Smooth muscle cell (in vitro differentiated cells): Measurements from ENCODE around the gene TTC23. TPM values are rescaled to one million over a fixed set of nuclear protein-coding genes. Genes with fewer than 3 reads are reported as not detected.

Experiments
- DNase-seq: peaks from one replicate; lab custom pipeline; 2025; ENCODE audit not compliant: unreplicated experiment; lab: John Stamatoyannopoulos, UW
- H2AFZ ChIP-seq: fragments of 200-600 bp; sonication (generic); 2 replicates; pipeline ENCODE4 v1.6.0; 2016; ENCODE audit warnings: antibody characterized with exemption, low read depth, mild to moderate bottlenecking
- H3F3A ChIP-seq: fragments of 200-600 bp; sonication (generic); 2 replicates; pipeline ENCODE4 v1.6.0; 2017; ENCODE audit warnings: antibody characterized with exemption, low read depth
- H3K27ac ChIP-seq: fragments of 200-600 bp; sonication (generic); 2 replicates; pipeline ENCODE4 v1.5.1; 2016; ENCODE audit warnings: low read depth, mild to moderate bottlenecking
- H3K27me3 ChIP-seq: fragments of 200-600 bp; sonication (generic); 2 replicates; pipeline ENCODE4 v1.6.1; 2016; ENCODE audit warnings: low read depth, mild to moderate bottlenecking
- H3K36me3 ChIP-seq: fragments of 200-600 bp; sonication (generic); 2 replicates; pipeline ENCODE4 v1.5.1; 2016; ENCODE audit warnings: low read depth
- H3K4me1 ChIP-seq: fragments of 200-600 bp; sonication (generic); 2 replicates; pipeline ENCODE4 v1.5.1; 2016; ENCODE audit warnings: low read depth
- H3K4me2 ChIP-seq: fragments of 200-600 bp; sonication (generic); 2 replicates; pipeline ENCODE4 v1.6.0; 2016; ENCODE audit warnings: mild to moderate bottlenecking
- H3K4me3 ChIP-seq: fragments of 200-600 bp; sonication (generic); 2 replicates; pipeline ENCODE4 v1.5.1; 2016; ENCODE audit warnings: mild to moderate bottlenecking
- H3K79me2 ChIP-seq: fragments of 200-600 bp; sonication (generic); 2 replicates; pipeline ENCODE4 v1.6.0; 2016; ENCODE audit warnings: low read depth, mild to moderate bottlenecking
- H3K9ac ChIP-seq: fragments of 200-600 bp; sonication (generic); 2 replicates; pipeline ENCODE4 v1.6.0; 2016; ENCODE audit warnings: low read depth
- H3K9me3 ChIP-seq: fragments of 200-600 bp; sonication (generic); replicated peaks from 2 replicates; pipeline ENCODE4 v1.5.1; 2016; ENCODE audit warnings: low read depth
- H4K20me1 ChIP-seq: fragments of 200-600 bp; sonication (generic); 2 replicates; pipeline ENCODE4 v1.6.0; 2016; ENCODE audit warnings: low read depth
- CTCF ChIP-seq: fragments of 200-600 bp; sonication (generic); IDR thresholded peaks from 2 replicates; pipeline ENCODE4 v1.5.1; 2017; ENCODE audit warnings: borderline replicate concordance, mild to moderate bottlenecking, antibody characterized with exemption; ENCODE audit not compliant: insufficient read depth, poor library complexity, severe bottlenecking
- WGBS: methylation state at CpG from one replicate; pipeline ENCODE4 v1.1.7; 2016; ENCODE audit warnings: low lambda C conversion rate; 5-methylcytosine and 5-hydroxymethylcytosine counted together
- polyA plus RNA-seq: library from polyadenylated mRNA; unstranded; fragments of >200 nt; fragmentation: Nextera tagmentation; extraction: Ambion mirVana; gene quantifications from 2 replicates; pipeline ENCODE4 v1.2.1, GENCODE V29; 2016
- total RNA-seq: library from RNA; depleted of rRNA; stranded (reverse); fragments of >200 nt; gene quantifications from 2 replicates; pipeline ENCODE4 v1.2.3, GENCODE V29; 2014

TTC23 gene
- total and polyA plus RNA-seq, 2 experiments from 2014 or later: 25.0 to 45.4 TPM

GRCh38 chr15:99118258-99118632 lies 131.1 kb downstream of the TTC23 start:
- H3K4me1 ChIP-seq: peaks cover 2% of the 10 kb centered on the region
- H3F3A ChIP-seq: no peaks in the 10 kb centered on the region
- no peaks in the 10 kb centered on the region for H3K79me2 ChIP-seq
- H4K20me1 ChIP-seq: no peaks in the 10 kb centered on the region
- no peaks in the 10 kb centered on the region for H3K27me3 ChIP-seq
- H3K9ac ChIP-seq: no peak overlapping the region
- 95% methylated on average over 7 of the region's 7 CpGs for WGBS
- no peak overlapping the region for H3K4me2 ChIP-seq
- no peaks in the 10 kb centered on the region for H3K36me3 ChIP-seq
- DNase-seq: no peak
- H3K27ac ChIP-seq: no peak overlapping the region
- no peaks in the 10 kb centered on the region for H3K9me3 ChIP-seq
- no peak overlapping the region for H2AFZ ChIP-seq
- no peak for TF ChIP-seq CTCF
- no peak overlapping the region for H3K4me3 ChIP-seq

- WGBS: 90% methylated on average over 20 of the region's 20 CpGs
- Histone ChIP-seq H3K4me1 (no peaks in the 10 kb centered on the region), H3K36me3 (no peaks in the 10 kb centered on the region), H2AFZ (no peak overlapping the region), H3K27me3 (no peaks in the 10 kb centered on the region), H3K9ac (no peak overlapping the region), H3K4me3 (no peak overlapping the region), H3K9me3 (no peaks in the 10 kb centered on the region), H3F3A (no peaks in the 10 kb centered on the region), H3K79me2 (no peaks in the 10 kb centered on the region), H3K27ac (no peak overlapping the region), H3K4me2 (no peak overlapping the region), H4K20me1 (no peaks in the 10 kb centered on the region)
- no peak for TF ChIP-seq CTCF
- no peak for DNase-seq
Measured at GRCh38 chr15:99117563-99118257, 131.7 kb downstream of the TTC23 start.

- no peak overlapping the region for H2AFZ ChIP-seq
- no peaks in the 10 kb centered on the region for H3K9me3 ChIP-seq
- H4K20me1 ChIP-seq: no peaks in the 10 kb centered on the region
- DNase-seq: no peak
- H3K36me3 ChIP-seq: no peaks in the 10 kb centered on the region
- H3K9ac ChIP-seq: no peak overlapping the region
- H3K79me2 ChIP-seq: no peaks in the 10 kb centered on the region
- no peak overlapping the region for H3K4me2 ChIP-seq
- H3K27me3 ChIP-seq: no peaks in the 10 kb centered on the region
- H3F3A ChIP-seq: no peaks in the 10 kb centered on the region
- WGBS: 95% methylated on average over 8 of the region's 8 CpGs
- no peak for TF ChIP-seq CTCF
- no peak overlapping the region for H3K4me3 ChIP-seq
- H3K27ac ChIP-seq: no peak overlapping the region
- no peaks in the 10 kb centered on the region for H3K4me1 ChIP-seq
Measured at GRCh38 chr15:99117111-99117510, 132.3 kb downstream of the TTC23 start.
